ENCODE data around the gene PROM1.

DNA sequence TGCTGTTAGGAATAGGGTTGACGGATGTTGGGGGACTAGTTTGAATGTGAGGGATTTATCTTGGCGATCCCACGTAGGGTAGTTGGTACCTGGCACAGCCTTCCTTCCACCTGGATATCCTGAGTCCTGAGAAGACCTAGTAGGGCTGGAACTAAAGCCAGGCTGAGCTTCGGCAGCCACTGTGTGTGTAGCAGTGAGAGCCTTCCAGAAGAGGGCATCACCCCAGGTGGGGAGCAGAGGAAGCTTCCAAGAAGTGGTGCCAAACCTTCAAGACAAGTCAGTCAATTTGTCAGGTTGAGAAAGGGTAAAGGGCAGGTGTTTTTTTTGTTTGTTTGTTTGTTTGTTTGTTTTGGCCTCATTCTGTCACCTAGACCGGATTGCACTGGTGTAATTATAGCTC is 119.7 kb downstream of the PROM1 start:
- TF ChIP-seq, protein P1, sequence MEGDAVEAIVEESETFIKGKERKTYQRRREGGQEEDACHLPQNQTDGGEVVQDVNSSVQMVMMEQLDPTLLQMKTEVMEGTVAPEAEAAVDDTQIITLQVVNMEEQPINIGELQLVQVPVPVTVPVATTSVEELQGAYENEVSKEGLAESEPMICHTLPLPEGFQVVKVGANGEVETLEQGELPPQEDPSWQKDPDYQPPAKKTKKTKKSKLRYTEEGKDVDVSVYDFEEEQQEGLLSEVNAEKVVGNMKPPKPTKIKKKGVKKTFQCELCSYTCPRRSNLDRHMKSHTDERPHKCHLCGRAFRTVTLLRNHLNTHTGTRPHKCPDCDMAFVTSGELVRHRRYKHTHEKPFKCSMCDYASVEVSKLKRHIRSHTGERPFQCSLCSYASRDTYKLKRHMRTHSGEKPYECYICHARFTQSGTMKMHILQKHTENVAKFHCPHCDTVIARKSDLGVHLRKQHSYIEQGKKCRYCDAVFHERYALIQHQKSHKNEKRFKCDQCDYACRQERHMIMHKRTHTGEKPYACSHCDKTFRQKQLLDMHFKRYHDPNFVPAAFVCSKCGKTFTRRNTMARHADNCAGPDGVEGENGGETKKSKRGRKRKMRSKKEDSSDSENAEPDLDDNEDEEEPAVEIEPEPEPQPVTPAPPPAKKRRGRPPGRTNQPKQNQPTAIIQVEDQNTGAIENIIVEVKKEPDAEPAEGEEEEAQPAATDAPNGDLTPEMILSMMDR (IDR thresholded peaks at IDR 0.05), result peak in 1 of 6 experiments; percentile 5
- no peak for TF ChIP-seq POLR2A (IDR thresholded peaks at IDR 0.05)
